Stimulated activated CD8-positive, alpha-beta memory T cell treated with anti-CD3 and anti-CD28 coated beads, Interleukin-15, amount 100 ng/mL, for 1 hour (primary cell): ENCODE data around the gene RPUSD1.
"Not testable (repeated sequence)": the region's sequence is repeated elsewhere in the genome, so short reads cannot be mapped to it uniquely, and the experiment has no call there.

Experiments
- DNase-seq: peaks from one replicate; pipeline ENCODE4 v3.0.0-alpha.2; 2020; ENCODE audit warnings: low read depth

The RPUSD1 gene

GRCh38 chr16:747978-748746 lies 40.0 kb downstream of the RPUSD1 start:
- no peak for DNase-seq

GRCh38 chr16:746637-747036 lies 41.5 kb downstream of the RPUSD1 start:
- no peak for DNase-seq

- DNase-seq, result no peak
Measured at GRCh38 chr16:745739-746138, 42.4 kb downstream of the RPUSD1 start.

- DNase-seq, result no peak
Measured at GRCh38 chr16:743794-744500, 44.2 kb downstream of the RPUSD1 start.

- DNase-seq, result not testable (repeated sequence)
Measured at GRCh38 chr16:742894-743293, 45.3 kb downstream of the RPUSD1 start.

- no peak for DNase-seq
Measured at GRCh38 chr16:741986-742629, 46.1 kb downstream of the RPUSD1 start.

GRCh38 chr16:740764-741505 lies 47.2 kb downstream of the RPUSD1 start, which contains the start of gene CIAO3:
Gene CIAO3, minus strand, starts transcription at chr16:740997. Its CDS starts 12 bp downstream, at chr16:740985.
- DNase-seq, result peak; percentile 81

- no peak for DNase-seq
Measured at GRCh38 chr16:740459-740763, 47.8 kb downstream of the RPUSD1 start.

GRCh38 chr16:739560-740458 lies 48.4 kb downstream of the RPUSD1 start:
- DNase-seq, result no peak

GRCh38 chr16:736936-737481 lies 51.2 kb downstream of the RPUSD1 start:
- DNase-seq, result no peak

GRCh38 chr16:735982-736453 lies 52.2 kb downstream of the RPUSD1 start:
- DNase-seq, result no peak

- no peak for DNase-seq
Measured at GRCh38 chr16:734981-735881, 53.0 kb downstream of the RPUSD1 start.
